Measurements from ENCODE around the gene HSPG2. TPM values are rescaled to one million over a fixed set of nuclear protein-coding genes. Genes with fewer than 3 reads are reported as not detected.
A peak's percentile ranks its signal among the peaks of the same experiment; 100 is the strongest.

HSPG2 gene
- total and polyA plus RNA-seq, 10 of the 15 experiments (the other 5 are each of a cell fraction or from before 2014, with no cell fraction given), result 0.30 to 3.4 (median 0.73) TPM; not detected in 2

DNA sequence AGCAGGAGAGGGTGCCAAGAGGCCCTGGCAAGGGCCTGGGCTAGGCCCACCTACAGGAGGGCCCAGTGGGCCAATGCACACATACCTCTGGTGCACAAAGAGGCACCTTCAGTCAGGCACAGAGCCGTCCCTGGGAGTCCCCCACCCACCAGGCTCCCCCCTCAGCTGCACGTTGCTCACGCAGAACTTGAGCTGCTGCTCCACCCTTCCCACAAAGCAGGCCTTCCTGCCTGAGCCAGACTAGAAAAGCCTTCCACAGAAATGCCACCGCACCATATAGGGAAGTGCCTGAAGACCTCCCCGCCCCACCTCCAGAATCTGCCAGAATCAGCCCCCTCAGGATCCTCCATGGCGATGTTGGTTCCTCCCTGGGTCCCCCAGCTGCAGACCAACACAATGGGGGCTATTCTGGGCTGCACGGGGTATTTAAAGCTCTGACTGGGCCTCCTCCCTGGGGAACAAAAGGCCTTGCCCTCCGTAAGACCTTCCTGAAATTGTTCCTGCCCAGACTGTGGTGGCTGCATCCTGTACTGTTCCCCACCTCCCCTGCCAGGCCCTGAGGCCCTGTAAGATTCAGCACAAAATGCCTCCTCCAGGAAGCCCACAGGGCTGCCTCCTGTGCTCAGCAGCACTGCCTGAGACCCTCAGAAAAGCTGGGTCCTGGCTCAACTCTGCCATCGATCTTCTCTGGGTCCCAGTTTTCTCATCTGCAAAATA lies 27.2 kb downstream of the HSPG2 start (continued):
- TF ChIP-seq EGR1 (IDR thresholded peaks at IDR 0.05; ENCODE audit: borderline replicate concordance in 1 of 2, low read depth in 2 of 2, low read length in 2 of 2), result peak in 1 of 2 experiments; percentile 85; a peak in 2 of 3 replicates
- TF ChIP-seq BCL11A (IDR thresholded peaks at IDR 0.05; ENCODE audit: low read depth, low read length), result no peak
- no peak for TF ChIP-seq RAD21 (IDR thresholded peaks at IDR 0.05; ENCODE audit: insufficient read depth, low read depth, low read length)
- TF ChIP-seq ZBED1 (IDR thresholded peaks at IDR 0.05; ENCODE audit: borderline replicate concordance), result no peak
- TF ChIP-seq, protein P1, sequence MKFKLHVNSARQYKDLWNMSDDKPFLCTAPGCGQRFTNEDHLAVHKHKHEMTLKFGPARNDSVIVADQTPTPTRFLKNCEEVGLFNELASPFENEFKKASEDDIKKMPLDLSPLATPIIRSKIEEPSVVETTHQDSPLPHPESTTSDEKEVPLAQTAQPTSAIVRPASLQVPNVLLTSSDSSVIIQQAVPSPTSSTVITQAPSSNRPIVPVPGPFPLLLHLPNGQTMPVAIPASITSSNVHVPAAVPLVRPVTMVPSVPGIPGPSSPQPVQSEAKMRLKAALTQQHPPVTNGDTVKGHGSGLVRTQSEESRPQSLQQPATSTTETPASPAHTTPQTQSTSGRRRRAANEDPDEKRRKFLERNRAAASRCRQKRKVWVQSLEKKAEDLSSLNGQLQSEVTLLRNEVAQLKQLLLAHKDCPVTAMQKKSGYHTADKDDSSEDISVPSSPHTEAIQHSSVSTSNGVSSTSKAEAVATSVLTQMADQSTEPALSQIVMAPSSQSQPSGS (IDR thresholded peaks at IDR 0.05; ENCODE audit: low read length), result no peak
- TF ChIP-seq GATAD2B (conservative IDR thresholded peaks at IDR 0.05; ENCODE audit: low read depth), result 0 out of 2 replicates have a peak, but pooled peaks have one; percentile 18
- TF ChIP-seq, protein P2, sequence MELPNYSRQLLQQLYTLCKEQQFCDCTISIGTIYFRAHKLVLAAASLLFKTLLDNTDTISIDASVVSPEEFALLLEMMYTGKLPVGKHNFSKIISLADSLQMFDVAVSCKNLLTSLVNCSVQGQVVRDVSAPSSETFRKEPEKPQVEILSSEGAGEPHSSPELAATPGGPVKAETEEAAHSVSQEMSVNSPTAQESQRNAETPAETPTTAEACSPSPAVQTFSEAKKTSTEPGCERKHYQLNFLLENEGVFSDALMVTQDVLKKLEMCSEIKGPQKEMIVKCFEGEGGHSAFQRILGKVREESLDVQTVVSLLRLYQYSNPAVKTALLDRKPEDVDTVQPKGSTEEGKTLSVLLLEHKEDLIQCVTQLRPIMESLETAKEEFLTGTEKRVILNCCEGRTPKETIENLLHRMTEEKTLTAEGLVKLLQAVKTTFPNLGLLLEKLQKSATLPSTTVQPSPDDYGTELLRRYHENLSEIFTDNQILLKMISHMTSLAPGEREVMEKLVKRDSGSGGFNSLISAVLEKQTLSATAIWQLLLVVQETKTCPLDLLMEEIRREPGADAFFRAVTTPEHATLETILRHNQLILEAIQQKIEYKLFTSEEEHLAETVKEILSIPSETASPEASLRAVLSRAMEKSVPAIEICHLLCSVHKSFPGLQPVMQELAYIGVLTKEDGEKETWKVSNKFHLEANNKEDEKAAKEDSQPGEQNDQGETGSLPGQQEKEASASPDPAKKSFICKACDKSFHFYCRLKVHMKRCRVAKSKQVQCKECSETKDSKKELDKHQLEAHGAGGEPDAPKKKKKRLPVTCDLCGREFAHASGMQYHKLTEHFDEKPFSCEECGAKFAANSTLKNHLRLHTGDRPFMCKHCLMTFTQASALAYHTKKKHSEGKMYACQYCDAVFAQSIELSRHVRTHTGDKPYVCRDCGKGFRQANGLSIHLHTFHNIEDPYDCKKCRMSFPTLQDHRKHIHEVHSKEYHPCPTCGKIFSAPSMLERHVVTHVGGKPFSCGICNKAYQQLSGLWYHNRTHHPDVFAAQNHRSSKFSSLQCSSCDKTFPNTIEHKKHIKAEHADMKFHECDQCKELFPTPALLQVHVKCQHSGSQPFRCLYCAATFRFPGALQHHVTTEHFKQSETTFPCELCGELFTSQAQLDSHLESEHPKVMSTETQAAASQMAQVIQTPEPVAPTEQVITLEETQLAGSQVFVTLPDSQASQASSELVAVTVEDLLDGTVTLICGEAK (IDR thresholded peaks at IDR 0.05; ENCODE audit: borderline replicate concordance), result no peak
- no peak for TF ChIP-seq MYC (IDR thresholded peaks at IDR 0.05; ENCODE audit: insufficient read depth, insufficient read length, insufficient replicate concordance, low read length, severe bottlenecking)
- TF ChIP-seq RFX5 (IDR thresholded peaks at IDR 0.05; ENCODE audit: low read depth, low read length), result no peak
- TF ChIP-seq, protein P3, sequence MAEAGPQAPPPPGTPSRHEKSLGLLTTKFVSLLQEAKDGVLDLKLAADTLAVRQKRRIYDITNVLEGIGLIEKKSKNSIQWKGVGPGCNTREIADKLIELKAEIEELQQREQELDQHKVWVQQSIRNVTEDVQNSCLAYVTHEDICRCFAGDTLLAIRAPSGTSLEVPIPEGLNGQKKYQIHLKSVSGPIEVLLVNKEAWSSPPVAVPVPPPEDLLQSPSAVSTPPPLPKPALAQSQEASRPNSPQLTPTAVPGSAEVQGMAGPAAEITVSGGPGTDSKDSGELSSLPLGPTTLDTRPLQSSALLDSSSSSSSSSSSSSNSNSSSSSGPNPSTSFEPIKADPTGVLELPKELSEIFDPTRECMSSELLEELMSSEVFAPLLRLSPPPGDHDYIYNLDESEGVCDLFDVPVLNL (IDR thresholded peaks at IDR 0.05; ENCODE audit: low read depth, low read length), result no peak
- TF ChIP-seq, protein P4, sequence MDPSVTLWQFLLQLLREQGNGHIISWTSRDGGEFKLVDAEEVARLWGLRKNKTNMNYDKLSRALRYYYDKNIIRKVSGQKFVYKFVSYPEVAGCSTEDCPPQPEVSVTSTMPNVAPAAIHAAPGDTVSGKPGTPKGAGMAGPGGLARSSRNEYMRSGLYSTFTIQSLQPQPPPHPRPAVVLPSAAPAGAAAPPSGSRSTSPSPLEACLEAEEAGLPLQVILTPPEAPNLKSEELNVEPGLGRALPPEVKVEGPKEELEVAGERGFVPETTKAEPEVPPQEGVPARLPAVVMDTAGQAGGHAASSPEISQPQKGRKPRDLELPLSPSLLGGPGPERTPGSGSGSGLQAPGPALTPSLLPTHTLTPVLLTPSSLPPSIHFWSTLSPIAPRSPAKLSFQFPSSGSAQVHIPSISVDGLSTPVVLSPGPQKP (IDR thresholded peaks at IDR 0.05; ENCODE audit: low read depth, low read length), result no peak
- no peak for TF ChIP-seq MYB (IDR thresholded peaks at IDR 0.05; ENCODE audit: borderline replicate concordance, low read depth, low read length)
- TF ChIP-seq TAF1 (IDR thresholded peaks at IDR 0.05; ENCODE audit: borderline replicate concordance, low read depth, low read length), result no peak
- TF ChIP-seq MEF2A (IDR thresholded peaks at IDR 0.05; ENCODE audit: insufficient read depth, low read depth, low read length), result 0 out of 2 replicates have a peak, but pooled peaks have one; percentile 10
- TF ChIP-seq ZSCAN29 (IDR thresholded peaks at IDR 0.05), result no peak
- no peak for TF ChIP-seq ZNF207 (IDR thresholded peaks at IDR 0.05; ENCODE audit: borderline replicate concordance)
- TF ChIP-seq MXI1 (IDR thresholded peaks at IDR 0.05; ENCODE audit: low read depth, low read length), result no peak
- TF ChIP-seq HDAC6 (IDR thresholded peaks at IDR 0.05; ENCODE audit: unreplicated experiment), result no peak
- no peak for TF ChIP-seq NR2C2 (IDR thresholded peaks at IDR 0.05; ENCODE audit: borderline replicate concordance, control insufficient read depth, insufficient read length, low read depth)
- TF ChIP-seq, protein P5, sequence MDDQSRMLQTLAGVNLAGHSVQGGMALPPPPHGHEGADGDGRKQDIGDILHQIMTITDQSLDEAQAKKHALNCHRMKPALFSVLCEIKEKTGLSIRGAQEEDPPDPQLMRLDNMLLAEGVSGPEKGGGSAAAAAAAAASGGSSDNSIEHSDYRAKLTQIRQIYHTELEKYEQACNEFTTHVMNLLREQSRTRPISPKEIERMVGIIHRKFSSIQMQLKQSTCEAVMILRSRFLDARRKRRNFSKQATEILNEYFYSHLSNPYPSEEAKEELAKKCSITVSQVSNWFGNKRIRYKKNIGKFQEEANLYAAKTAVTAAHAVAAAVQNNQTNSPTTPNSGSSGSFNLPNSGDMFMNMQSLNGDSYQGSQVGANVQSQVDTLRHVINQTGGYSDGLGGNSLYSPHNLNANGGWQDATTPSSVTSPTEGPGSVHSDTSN (IDR thresholded peaks at IDR 0.05; ENCODE audit: insufficient replicate concordance, low read depth, low read length), result no peak
- no peak for TF ChIP-seq CHD4 (IDR thresholded peaks at IDR 0.05)

All from GM12878 (cell line).